ENCODE data around the gene NME2. TPM values are rescaled to one million over a fixed set of nuclear protein-coding genes. Genes with fewer than 3 reads are reported as not detected.
"Not testable (repeated sequence)": the region's sequence is repeated elsewhere in the genome, so short reads cannot be mapped to it uniquely, and the experiment has no call there.

The NME2 gene
- total RNA-seq, 1 experiment from 2014 or later, result 1,165 TPM

GRCh38 chr17:51164911-51165679, 1.1 kb upstream of the NME2 start:
- peaks cover 12% of the 10 kb centered on the region for H3K4me1 ChIP-seq (replicated peaks)
- peaks cover 82% of the 10 kb centered on the region for H3K36me3 ChIP-seq
- peak overlapping the region; percentile 92; the same call in 1 of the 2 replicates for H3K4me3 ChIP-seq
- H3K9me3 ChIP-seq (replicated peaks), result no peaks in the 10 kb centered on the region
- DNase-seq (ENCODE audit: low read depth in 1 of 2, low spot score in 2 of 2), result no peak
- H3K27ac ChIP-seq, result no peak overlapping the region; the same call in 1 of the 2 replicates
- H3K27me3 ChIP-seq (replicated peaks), result no peaks in the 10 kb centered on the region

GRCh38 chr17:51165680-51166197, 472 bp upstream of the NME2 start:
- H3K4me3 ChIP-seq, result peak overlapping the region; percentile 92
- H3K36me3 ChIP-seq, result peaks cover 82% of the 10 kb centered on the region
- no peaks in the 10 kb centered on the region for H3K9me3 ChIP-seq (replicated peaks)
- DNase-seq (ENCODE audit: low read depth in 1 of 2, low spot score in 2 of 2), result no peak
- H3K4me1 ChIP-seq (replicated peaks), result peaks cover 12% of the 10 kb centered on the region
- no peaks in the 10 kb centered on the region for H3K27me3 ChIP-seq (replicated peaks)
- peak overlapping the region; percentile 70 for H3K27ac ChIP-seq

GRCh38 chr17:51166987-51167931, 1.0 kb downstream of the NME2 start:
- no peaks in the 10 kb centered on the region for H3K27me3 ChIP-seq (replicated peaks)
- peaks cover 83% of the 10 kb centered on the region for H3K36me3 ChIP-seq
- DNase-seq (ENCODE audit: low read depth in 1 of 2, low spot score in 2 of 2), result peak; percentile 77 to 83
- peaks cover 12% of the 10 kb centered on the region for H3K4me1 ChIP-seq (replicated peaks)
- peak overlapping the region; percentile 70 for H3K27ac ChIP-seq
- H3K4me3 ChIP-seq, result peak overlapping the region; percentile 92
- no peaks in the 10 kb centered on the region for H3K9me3 ChIP-seq (replicated peaks)

GRCh38 chr17:51169340-51169739, 3.1 kb downstream of the NME2 start:
- DNase-seq (ENCODE audit: low read depth in 1 of 2, low spot score in 2 of 2), result no peak
- H3K4me1 ChIP-seq (replicated peaks), result peaks cover 12% of the 10 kb centered on the region
- H3K27ac ChIP-seq, result no peak overlapping the region
- H3K27me3 ChIP-seq (replicated peaks), result no peaks in the 10 kb centered on the region
- H3K4me3 ChIP-seq, result no peak overlapping the region
- H3K36me3 ChIP-seq, result peaks cover 90% of the 10 kb centered on the region
- no peaks in the 10 kb centered on the region for H3K9me3 ChIP-seq (replicated peaks)

GRCh38 chr17:51170736-51171135, 4.5 kb downstream of the NME2 start:
- Histone ChIP-seq H3K9me3 (replicated peaks) (no peaks in the 10 kb centered on the region), H3K4me1 (replicated peaks) (peaks cover 8% of the 10 kb centered on the region), H3K4me3 (no peak overlapping the region), H3K27me3 (replicated peaks) (no peaks in the 10 kb centered on the region), H3K36me3 (peaks cover 90% of the 10 kb centered on the region), H3K27ac (no peak overlapping the region)
- DNase-seq (ENCODE audit: low read depth in 1 of 2, low spot score in 2 of 2), result no peak

- H3K36me3 ChIP-seq, result peaks cover 85% of the 10 kb centered on the region
- H3K27ac ChIP-seq; H3K4me3 ChIP-seq; H3K9me3 ChIP-seq (replicated peaks); DNase-seq (ENCODE audit: low read depth in 1 of 2, low spot score in 2 of 2); H3K4me1 ChIP-seq (replicated peaks); H3K27me3 ChIP-seq (replicated peaks): not testable (repeated sequence)
Observed at GRCh38 chr17:51172030-51172429, 5.8 kb downstream of the NME2 start.

GRCh38 chr17:51180486-51180885, 14.3 kb downstream of the NME2 start:
- no peaks in the 10 kb centered on the region for H3K9me3 ChIP-seq (replicated peaks)
- no peak overlapping the region for H3K4me3 ChIP-seq
- no peaks in the 10 kb centered on the region for H3K27me3 ChIP-seq (replicated peaks)
- no peak for DNase-seq (ENCODE audit: low read depth in 1 of 2, low spot score in 2 of 2)
- peaks cover 26% of the 10 kb centered on the region for H3K36me3 ChIP-seq
- no peak overlapping the region for H3K27ac ChIP-seq
- 0 out of 2 replicates have a peak, but pooled peaks cover 5% of the 10 kb centered on the region for H3K4me1 ChIP-seq (replicated peaks)

GRCh38 chr17:51184124-51184523, 17.9 kb downstream of the NME2 start:
- H3K27me3 ChIP-seq (replicated peaks), result no peaks in the 10 kb centered on the region
- DNase-seq (ENCODE audit: low read depth in 1 of 2, low spot score in 2 of 2), result no peak
- H3K27ac ChIP-seq, result no peak overlapping the region
- H3K36me3 ChIP-seq, result peaks cover 19% of the 10 kb centered on the region
- no peaks in the 10 kb centered on the region for H3K9me3 ChIP-seq (replicated peaks)
- no peak overlapping the region for H3K4me3 ChIP-seq
- 0 out of 2 replicates have a peak, but pooled peaks cover 5% of the 10 kb centered on the region for H3K4me1 ChIP-seq (replicated peaks)

- no peak overlapping the region for H3K27ac ChIP-seq
- H3K27me3 ChIP-seq (replicated peaks), result no peaks in the 10 kb centered on the region
- no peaks in the 10 kb centered on the region for H3K4me1 ChIP-seq (replicated peaks)
- DNase-seq (ENCODE audit: low read depth in 1 of 2, low spot score in 2 of 2), result no peak
- H3K36me3 ChIP-seq, result peaks cover 29% of the 10 kb centered on the region
- no peak overlapping the region for H3K4me3 ChIP-seq
- no peaks in the 10 kb centered on the region for H3K9me3 ChIP-seq (replicated peaks)
Observed at GRCh38 chr17:51185763-51186332, 19.6 kb downstream of the NME2 start.

- Histone ChIP-seq H3K4me3 (no peak overlapping the region), H3K9me3 (replicated peaks) (no peaks in the 10 kb centered on the region), H3K27ac (no peak overlapping the region), H3K27me3 (replicated peaks) (no peaks in the 10 kb centered on the region), H3K4me1 (replicated peaks) (no peaks in the 10 kb centered on the region), H3K36me3 (peaks cover 38% of the 10 kb centered on the region)
- no peak for DNase-seq (ENCODE audit: low read depth in 1 of 2, low spot score in 2 of 2)
Observed at GRCh38 chr17:51188271-51188833, 22.1 kb downstream of the NME2 start.

- H3K4me1 ChIP-seq (replicated peaks), result no peaks in the 10 kb centered on the region
- no peaks in the 10 kb centered on the region for H3K27me3 ChIP-seq (replicated peaks)
- no peak overlapping the region for H3K27ac ChIP-seq
- no peaks in the 10 kb centered on the region for H3K9me3 ChIP-seq (replicated peaks)
- H3K36me3 ChIP-seq, result peaks cover 35% of the 10 kb centered on the region
- DNase-seq (ENCODE audit: low read depth in 1 of 2, low spot score in 2 of 2), result no peak
- H3K4me3 ChIP-seq, result no peak overlapping the region
Observed at GRCh38 chr17:51189162-51189561, 23.0 kb downstream of the NME2 start.

- Histone ChIP-seq H3K36me3 (peaks cover 35% of the 10 kb centered on the region), H3K4me3 (no peak overlapping the region), H3K9me3 (replicated peaks) (no peaks in the 10 kb centered on the region), H3K4me1 (replicated peaks) (no peaks in the 10 kb centered on the region), H3K27me3 (replicated peaks) (no peaks in the 10 kb centered on the region), H3K27ac (no peak overlapping the region)
- no peak for DNase-seq (ENCODE audit: low read depth in 1 of 2, low spot score in 2 of 2)
Observed at GRCh38 chr17:51189628-51190027, 23.4 kb downstream of the NME2 start.

GRCh38 chr17:51191895-51192294, 25.7 kb downstream of the NME2 start:
- Histone ChIP-seq H3K36me3 (peaks cover 31% of the 10 kb centered on the region), H3K27me3 (replicated peaks) (no peaks in the 10 kb centered on the region), H3K27ac (no peak overlapping the region), H3K9me3 (replicated peaks) (no peaks in the 10 kb centered on the region), H3K4me3 (no peak overlapping the region), H3K4me1 (replicated peaks) (no peaks in the 10 kb centered on the region)
- DNase-seq (ENCODE audit: low read depth in 1 of 2, low spot score in 2 of 2), result no peak

Data from SJSA1 (cell line).